Activated CD8-positive, alpha-beta memory T cell treated with anti-CD3 and anti-CD28 coated beads for 36 hours (primary cell): ENCODE data around the gene EHD1. TPM values are rescaled to one million over a fixed set of nuclear protein-coding genes. Genes with fewer than 3 reads are reported as not detected.

Source experiments
- CTCF ChIA-PET: fragments of 350-600 bp; sonication (Branson Sonifier 250); formaldehyde crosslinking; loops from one replicate; lab custom pipeline; 2021; ENCODE audit warnings: antibody characterized with exemption; lab: Charles Lee
- POLR2A ChIA-PET: fragments of 350-600 bp; sonication (Branson Sonifier 250); formaldehyde crosslinking; loops from one replicate; lab custom pipeline; 2021; ENCODE audit warnings: antibody characterized with exemption; lab: Charles Lee
- total RNA-seq, 2 experiments: library from RNA; stranded (reverse); gene quantifications; one replicate each; pipeline ENCODE4 v1.2.3, GENCODE V29; 2021

Gene EHD1
- total RNA-seq, 2 experiments from 2014 or later, result 82.2 to 85.8 TPM

GRCh38 chr11:64870176-64870892 lies 8.1 kb downstream of the EHD1 start:
- ChIA-PET CTCF (interaction anchor here (0.7 to 27.3 kb wide), 6 partner anchors 8 to 25 kb away, joined by 3 to 371 read pairs (median 36); partner anchors contain the start of gene EHD1), POLR2A (interaction anchor here (0.8 to 2.8 kb wide), 3 partner anchors 8 to 11 kb away, joined by 3 to 20 read pairs (median 3); partner anchors contain the start of gene EHD1)

- POLR2A ChIA-PET, result interaction anchor here (1.1 to 2.8 kb wide), 7 partner anchors 9 to 19 kb away, joined by 3 to 21 read pairs (median 5); partner anchors contain the start of gene EHD1
- CTCF ChIA-PET, result interaction anchor here (0.7 to 27.3 kb wide), 10 partner anchors 8 to 242 kb away, joined by 3 to 371 read pairs (median 17); partner anchors contain the start of genes EHD1 and TM7SF2
These were observed 8.7 kb downstream of the EHD1 start for GRCh38 chr11:64869571-64870175.

GRCh38 chr11:64868904-64869570 lies 9.4 kb downstream of the EHD1 start:
- ChIA-PET CTCF (interaction anchor here (0.8 to 27.3 kb wide), 9 partner anchors 9 to 243 kb away, joined by 3 to 371 read pairs (median 28); partner anchors contain the start of genes EHD1 and TM7SF2), POLR2A (interaction anchor here (1.1 to 2.8 kb wide), 7 partner anchors 8 to 18 kb away, joined by 3 to 21 read pairs (median 5); partner anchors contain the start of gene EHD1)

- ChIA-PET POLR2A (interaction anchor here (1.0 to 10.0 kb wide), 6 partner anchors 8 to 21 kb away, joined by 3 to 161 read pairs (median 14); partner anchors contain the start of gene EHD1), CTCF (interaction anchor here (2.0 to 27.3 kb wide), 6 partner anchors 8 to 20 kb away, joined by 6 to 371 read pairs (median 36); partner anchors contain the start of gene EHD1)
These were observed 10.5 kb downstream of the EHD1 start for GRCh38 chr11:64867748-64868462.

- ChIA-PET CTCF (interaction anchor here (1.3 to 27.3 kb wide), 8 partner anchors 12 to 148 kb away, joined by 3 to 371 read pairs (median 20); partner anchors contain the start of genes ARL2, CDC42BPG, EHD1 and PPP2R5B), POLR2A (interaction anchor here (1.1 to 10.0 kb wide), 3 partner anchors 10 to 15 kb away, joined by 5 to 161 read pairs (median 6); partner anchors contain the start of gene EHD1)
These were observed 12.3 kb downstream of the EHD1 start for GRCh38 chr11:64866173-64866491.

- POLR2A ChIA-PET, result interaction anchor here (0.7 to 10.0 kb wide), 6 partner anchors 10 to 34 kb away, joined by 3 to 161 read pairs (median 6); partner anchors contain the start of gene EHD1
- CTCF ChIA-PET, result interaction anchor here (0.8 to 27.3 kb wide), 10 partner anchors 12 to 247 kb away, joined by 3 to 371 read pairs (median 6); partner anchors contain the start of genes ARL2, CDC42BPG, EHD1 and PPP2R5B
These were observed 12.9 kb downstream of the EHD1 start for GRCh38 chr11:64865286-64866172.

GRCh38 chr11:64864473-64865285 lies 13.7 kb downstream of the EHD1 start:
- CTCF ChIA-PET, result interaction anchor here (1.0 to 27.3 kb wide), 10 partner anchors 11 to 248 kb away, joined by 3 to 371 read pairs (median 6); partner anchors contain the start of genes ARL2, CDC42BPG and EHD1
- POLR2A ChIA-PET, result interaction anchor here (0.7 to 10.0 kb wide), 7 partner anchors 9 to 35 kb away, joined by 3 to 161 read pairs (median 5); partner anchors contain the start of gene EHD1

- ChIA-PET POLR2A (interaction anchor here (1.5 to 10.0 kb wide), 2 partner anchors 8 to 12 kb away, joined by 5 to 161 read pairs; partner anchors contain the start of gene EHD1), CTCF (interaction anchor here (1.0 to 27.3 kb wide), 7 partner anchors 10 to 30 kb away, joined by 3 to 371 read pairs (median 12); partner anchors contain the start of genes CDC42BPG and EHD1)
These were observed 14.3 kb downstream of the EHD1 start for GRCh38 chr11:64864135-64864472.

- ChIA-PET POLR2A (interaction anchor here (1.2 to 10.0 kb wide), 3 partner anchors 8 to 13 kb away, joined by 4 to 161 read pairs (median 5); partner anchors contain the start of gene EHD1), CTCF (interaction anchor here (1.0 to 27.3 kb wide), 8 partner anchors 10 to 31 kb away, joined by 3 to 475 read pairs (median 50); partner anchors contain the start of genes CDC42BPG and EHD1)
These were observed 14.9 kb downstream of the EHD1 start for GRCh38 chr11:64863391-64864060.

- CTCF ChIA-PET, result interaction anchor here (12.0 to 27.3 kb wide), 4 partner anchors 9 to 30 kb away, joined by 89 to 475 read pairs (median 247); partner anchors contain the start of genes CDC42BPG and EHD1
- POLR2A ChIA-PET, result interaction anchor here (0.6 to 10.0 kb wide), 3 partner anchors 12 to 1255 kb away, joined by 4 to 161 read pairs (median 5); partner anchors contain the start of gene EHD1
These were observed 15.4 kb downstream of the EHD1 start for GRCh38 chr11:64862987-64863390.

- CTCF ChIA-PET, result interaction anchor here (0.9 to 27.3 kb wide), 7 partner anchors 7 to 250 kb away, joined by 3 to 475 read pairs (median 89); partner anchors contain the start of genes CDC42BPG, EHD1, SAC3D1 and TM7SF2
- POLR2A ChIA-PET, result interaction anchor here (0.7 to 10.0 kb wide), 5 partner anchors 8 to 83 kb away, joined by 3 to 161 read pairs (median 4); partner anchors contain the start of genes EHD1 and SF1
These were observed 17.0 kb downstream of the EHD1 start for GRCh38 chr11:64861227-64861975.

- CTCF ChIA-PET, result interaction anchor here (1.2 to 27.3 kb wide), 6 partner anchors 6 to 112 kb away, joined by 4 to 475 read pairs (median 106); partner anchors contain the start of genes CDC42BPG, EHD1 and MAJIN
- POLR2A ChIA-PET, result interaction anchor here (0.5 to 10.0 kb wide), 14 partner anchors 9 to 639 kb away, joined by 3 to 161 read pairs (median 3); partner anchors contain the start of genes EHD1, FAU, MRPL49 and SF1
These were observed 18.6 kb downstream of the EHD1 start for GRCh38 chr11:64859542-64860414.
